ENCODE measurements around the gene SMARCD2.
"Not testable (repeated sequence)": the region's sequence is repeated elsewhere in the genome, so short reads cannot be mapped to it uniquely, and the experiment has no call there.

- TF ChIP-seq CTCF, EP300, POLR2AphosphoS5 (IDR thresholded peaks at IDR 0.05): not testable (repeated sequence)
Measured at GRCh38 chr17:63874693-63875092, 32.2 kb upstream of the SMARCD2 start.
